HG03139 (cell line): ENCODE data around the gene TLCD2.
"Not testable (repeated sequence)": the region's sequence is repeated elsewhere in the genome, so short reads cannot be mapped to it uniquely, and the experiment has no call there.

Experiments
- ATAC-seq: cut with Tn5 transposase; IDR thresholded peaks from one replicate; pipeline ENCODE4 v1.9.1; 2021; ENCODE audit not compliant: unreplicated experiment

The TLCD2 gene

DNA sequence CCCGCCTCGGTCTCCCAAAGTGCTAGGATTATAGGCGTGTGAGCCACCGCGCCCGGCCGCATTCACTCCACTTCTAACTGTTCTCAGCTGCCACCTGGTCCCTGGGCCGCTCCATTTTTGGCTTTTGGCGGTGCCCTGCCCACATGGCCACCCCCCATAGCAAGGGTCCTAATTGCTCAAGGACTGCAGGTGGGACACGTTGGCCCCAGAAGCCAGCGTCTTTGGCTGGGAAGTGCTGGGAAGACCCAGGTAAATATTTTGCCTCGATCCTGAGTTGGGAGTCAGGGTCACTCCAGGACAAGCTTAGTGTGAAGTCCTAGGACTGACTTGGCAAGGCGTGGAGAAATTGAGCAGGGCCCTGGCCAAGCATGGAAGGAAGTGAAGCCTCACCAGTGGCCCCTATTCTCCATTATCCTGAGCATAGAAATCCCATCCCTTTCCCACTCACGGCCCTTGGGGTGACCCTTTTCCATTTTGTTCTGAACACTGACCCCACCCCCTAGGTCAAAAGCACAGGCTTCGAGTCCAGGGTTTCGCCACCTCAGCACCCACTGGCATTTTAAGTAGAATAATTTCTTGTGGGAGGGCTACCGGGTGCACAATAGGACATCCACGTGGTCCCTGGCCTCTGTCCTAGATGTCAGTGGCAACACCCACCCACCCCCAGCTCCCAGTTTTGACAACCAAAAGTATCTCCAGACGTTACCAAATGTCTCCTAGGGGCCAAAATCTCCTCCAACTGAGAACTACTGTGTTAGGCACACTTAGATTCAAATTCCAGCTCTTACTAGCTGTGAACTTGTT, 8.4 kb upstream of the TLCD2 start:
- ATAC-seq = no peak

DNA sequence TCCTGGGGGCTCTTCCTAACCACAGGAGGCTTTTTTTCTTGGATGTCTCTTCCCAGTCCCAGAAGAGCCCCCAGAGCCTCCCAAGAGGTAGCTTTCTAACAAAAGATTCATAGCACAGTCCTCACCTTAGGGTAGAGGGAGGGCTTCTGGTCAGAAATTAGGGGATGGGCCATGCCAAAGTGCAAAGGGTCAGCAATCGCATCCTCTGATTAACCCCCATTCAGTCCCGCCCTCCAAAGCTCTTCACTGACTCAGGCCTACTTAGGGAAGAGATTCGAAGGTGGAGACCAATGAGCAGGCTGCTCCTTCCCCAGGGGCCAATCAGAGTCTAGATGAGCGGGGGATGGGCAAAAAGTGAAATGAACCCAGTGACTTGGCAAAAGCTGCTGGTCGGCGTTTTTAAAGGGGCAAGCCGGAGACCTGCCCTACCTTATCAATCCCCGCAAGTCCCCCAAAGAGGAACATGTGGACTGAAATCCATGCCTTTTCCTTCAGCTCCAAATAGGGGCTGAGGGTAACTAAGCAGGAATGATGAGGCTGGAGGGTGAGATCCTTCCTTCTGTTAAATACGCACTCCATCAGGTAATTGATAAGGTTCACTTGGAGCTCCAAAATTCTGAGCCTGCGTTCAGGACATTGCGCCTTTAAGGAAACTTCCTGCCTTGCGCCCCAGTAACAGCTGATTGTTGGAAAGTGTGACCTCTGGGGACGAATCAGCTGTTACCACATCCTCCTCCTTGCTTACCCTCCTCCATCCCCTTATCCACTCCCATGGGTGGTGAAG, 6.9 kb upstream of the TLCD2 start:
- ATAC-seq = peak; percentile 30

DNA sequence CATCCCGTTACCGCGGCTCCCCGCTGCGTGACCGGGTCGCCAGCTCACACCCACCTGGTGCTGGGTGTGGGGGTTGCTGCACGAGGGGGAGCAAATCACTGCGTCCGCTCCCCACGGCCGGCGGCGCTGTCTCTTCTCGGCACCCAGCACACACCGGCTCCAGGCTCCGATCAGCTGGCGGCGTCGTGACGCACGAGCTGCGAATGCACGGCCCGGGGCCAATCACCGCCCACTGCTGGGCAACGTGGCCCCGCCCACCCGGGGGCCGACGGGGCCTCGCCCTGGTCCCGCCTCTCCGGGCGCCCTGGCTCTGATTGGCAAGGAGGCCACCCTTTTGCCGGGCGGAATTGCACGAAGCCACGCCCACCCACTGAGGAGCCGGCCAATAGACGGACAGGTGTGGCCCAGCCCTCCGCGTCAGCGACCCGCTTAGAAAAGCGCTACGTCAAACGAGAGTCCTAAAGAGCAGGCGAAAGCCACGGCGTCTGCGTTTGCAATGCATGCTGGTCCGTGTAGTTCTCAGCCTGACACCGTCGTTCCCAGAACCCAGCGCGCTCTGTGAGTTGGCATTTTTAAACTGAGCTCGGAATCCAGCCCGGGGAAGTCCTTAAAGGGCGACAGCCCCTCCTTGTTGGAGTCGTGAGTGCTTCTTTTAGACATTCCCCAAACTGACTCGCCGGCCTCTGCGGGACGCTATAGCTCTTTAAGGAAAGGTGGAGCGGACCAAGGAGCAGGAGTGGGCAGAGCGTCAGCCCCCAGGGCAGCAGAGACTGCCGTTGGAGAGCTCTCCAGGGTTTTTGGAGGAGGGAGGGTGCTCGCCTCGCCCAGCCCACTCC, 6.1 kb upstream of the TLCD2 start:
- peak; percentile 76 for ATAC-seq

DNA sequence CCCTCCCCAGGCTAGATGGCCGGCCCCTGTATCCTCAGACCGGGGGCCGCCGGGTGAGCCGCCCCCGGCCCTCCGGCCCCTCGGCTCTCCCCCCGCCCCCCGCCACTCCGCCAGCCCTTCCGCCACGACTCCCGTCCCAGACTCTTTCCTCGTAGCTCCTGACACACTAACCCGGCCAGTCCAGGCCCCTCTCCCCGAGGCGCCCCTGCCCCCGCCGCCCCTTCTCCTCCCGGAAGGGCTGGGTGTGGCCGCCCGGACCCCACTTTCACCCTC, 5.6 kb upstream of the TLCD2 start:
- no peak for ATAC-seq

DNA sequence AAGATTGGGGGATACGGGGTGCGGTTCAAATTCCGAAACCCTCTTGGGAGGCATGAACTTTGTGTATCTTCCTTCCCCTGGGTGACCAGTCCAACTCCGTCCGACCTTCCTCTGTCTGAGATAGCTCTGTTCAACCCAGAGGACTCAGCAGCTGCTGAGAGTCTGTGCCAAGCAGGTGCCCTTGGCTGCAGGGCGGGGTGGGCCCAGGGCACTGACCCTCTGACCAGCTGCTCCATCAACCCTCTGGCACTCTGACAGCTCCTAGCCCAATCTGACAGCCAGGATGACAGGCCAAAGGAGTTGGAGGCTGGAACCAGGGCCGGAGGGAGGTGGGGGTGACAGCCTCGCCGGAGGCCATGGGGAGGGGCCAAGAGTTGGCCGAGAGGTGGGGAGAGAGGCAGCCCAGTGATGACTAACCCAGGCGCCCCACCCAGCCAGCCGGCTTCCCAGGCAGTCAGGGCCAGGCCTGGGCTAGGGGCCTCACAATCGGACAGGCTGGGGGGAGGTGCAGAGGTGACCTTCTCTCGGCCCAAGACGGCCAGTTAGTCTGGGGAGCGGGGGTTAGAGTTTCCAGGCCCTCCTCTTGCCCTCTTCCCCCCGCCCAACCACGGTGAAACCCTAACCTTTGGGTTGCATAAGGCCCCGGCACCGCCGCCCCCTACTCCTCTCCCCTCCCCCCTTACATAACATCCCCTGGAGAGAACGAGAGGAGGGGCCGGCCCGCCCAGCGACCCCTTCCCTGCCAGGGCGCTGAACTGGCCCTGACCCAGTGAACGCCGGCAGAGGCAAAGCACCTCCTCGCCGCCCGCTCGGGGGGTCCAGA, 5.0 kb upstream of the TLCD2 start:
- no peak for ATAC-seq

DNA sequence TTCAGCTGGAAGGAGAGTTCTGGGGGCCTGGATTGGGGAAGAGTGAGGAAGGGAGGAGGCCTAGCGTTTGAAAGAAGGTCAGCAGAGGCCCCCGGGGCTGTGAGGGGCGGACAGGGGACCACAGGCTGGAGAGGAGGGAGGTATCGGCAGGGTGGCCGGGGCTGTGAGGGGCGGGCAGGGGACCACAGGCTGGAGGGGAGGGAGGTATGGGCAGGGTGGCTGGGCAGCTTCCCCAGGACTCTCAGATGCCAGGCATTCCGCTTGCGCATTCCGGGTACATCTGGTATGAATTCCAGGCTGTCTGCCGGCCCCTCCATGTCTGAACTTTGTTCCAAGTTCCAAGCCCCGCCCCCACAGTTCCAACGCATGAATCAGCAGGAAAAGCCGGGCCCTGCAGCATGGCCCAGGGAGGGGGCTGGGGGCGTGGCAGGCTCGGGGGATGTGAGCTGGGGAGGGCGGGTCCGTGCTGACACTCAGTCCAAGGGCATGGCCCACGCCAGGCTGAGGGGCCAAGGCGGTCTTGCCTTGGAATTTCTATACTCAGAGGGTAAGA, 4.3 kb upstream of the TLCD2 start:
- ATAC-seq = no peak

DNA sequence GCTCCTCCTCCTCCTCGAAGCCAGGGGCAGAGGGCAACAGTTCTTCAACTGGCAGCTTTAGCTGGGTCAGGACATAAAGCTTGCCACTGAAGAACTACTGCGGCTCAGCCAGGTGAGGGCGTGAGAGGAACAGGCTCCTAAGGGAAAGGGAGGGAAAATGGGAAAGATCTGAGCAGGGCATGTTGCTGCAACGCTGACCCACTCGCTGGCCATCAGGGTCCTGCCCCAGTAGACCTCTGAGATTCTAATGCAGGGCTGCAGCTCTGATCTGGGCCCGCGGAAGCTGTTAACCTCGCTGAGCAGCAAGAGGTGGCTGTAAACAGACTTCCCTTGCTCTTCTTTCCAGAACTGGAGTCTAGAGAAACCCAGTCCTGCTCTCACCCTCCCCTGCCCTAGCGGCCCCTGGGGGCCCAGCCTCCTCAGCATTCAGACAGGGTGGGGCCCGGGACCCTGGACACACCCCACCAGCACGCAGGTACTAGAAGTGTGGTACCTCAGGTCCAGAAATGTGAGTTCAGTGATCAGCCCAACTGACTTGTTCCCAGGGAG, 3.8 kb upstream of the TLCD2 start:
- ATAC-seq = no peak

DNA sequence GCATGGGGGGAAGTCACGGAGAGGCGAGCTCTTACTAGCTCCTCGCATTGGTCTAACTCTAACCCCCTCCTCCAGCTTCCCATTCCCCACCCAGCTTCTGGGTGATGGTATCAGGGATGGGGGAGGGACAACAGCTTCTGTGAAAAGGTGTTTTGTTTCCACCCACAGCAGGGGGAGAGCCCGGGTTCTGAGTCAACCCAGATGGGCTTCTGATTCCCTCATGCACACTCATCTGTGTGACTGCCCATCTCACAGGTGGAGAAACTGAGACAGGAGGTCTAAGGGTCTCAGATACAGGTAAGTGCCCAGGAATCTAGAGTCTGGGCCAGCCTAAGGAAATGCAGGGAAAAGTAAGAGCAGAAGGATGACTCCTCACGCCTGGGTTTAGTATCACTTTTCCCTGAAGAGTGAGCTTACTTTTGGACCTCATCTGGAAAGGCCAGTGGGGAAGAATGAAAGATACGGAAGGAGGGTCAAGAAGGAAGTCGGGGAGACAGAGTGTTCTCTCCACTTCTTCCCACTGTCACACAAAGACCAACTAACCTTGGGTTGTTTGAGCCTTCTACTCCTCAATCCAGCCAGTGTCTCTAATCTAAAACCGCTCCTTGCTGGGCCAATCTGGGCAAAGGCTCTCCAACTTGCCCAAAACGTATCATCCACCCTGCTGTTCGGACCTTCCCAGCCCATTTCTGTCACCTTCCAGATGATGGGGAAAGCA, 3.1 kb upstream of the TLCD2 start:
- ATAC-seq = no peak

DNA sequence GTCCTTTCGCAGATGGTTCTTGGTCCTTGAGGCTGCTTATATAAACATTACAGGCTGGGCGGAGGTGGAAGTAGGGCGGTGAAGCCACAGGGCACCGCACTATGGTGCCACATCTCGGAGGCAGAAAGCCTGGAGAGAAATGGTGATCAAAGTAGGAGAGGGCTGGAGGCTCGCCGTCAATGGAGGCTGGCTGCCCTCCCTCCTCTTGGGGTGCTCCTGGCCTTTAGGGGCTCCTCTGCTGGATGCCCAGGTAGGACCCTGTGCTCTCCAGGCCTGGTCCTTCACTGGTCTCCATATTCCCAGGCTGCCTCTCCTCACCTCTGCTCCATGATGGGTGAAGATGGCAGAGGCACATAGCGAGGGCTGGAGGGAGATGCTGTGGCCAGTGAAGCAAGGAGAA, 2.1 kb upstream of the TLCD2 start:
- no peak for ATAC-seq

DNA sequence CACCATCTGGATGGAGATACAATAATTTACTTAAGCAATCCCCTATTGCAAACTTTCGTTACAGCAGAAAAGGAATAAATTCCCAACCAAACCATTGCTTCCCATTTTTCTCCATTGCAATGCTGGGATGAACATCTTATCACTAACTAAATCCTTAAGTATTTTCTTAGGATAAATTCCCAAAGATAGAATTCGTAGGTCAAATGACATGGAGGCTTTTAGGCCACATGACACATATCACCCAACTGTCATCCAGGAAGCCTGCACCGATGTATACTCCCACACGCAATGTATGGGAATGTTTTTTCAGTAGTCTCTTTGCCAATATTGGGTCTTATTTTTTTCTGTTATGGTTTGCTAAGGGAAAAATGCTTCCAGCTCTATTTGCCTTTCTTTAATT, 1.6 kb upstream of the TLCD2 start:
- no peak for ATAC-seq

DNA sequence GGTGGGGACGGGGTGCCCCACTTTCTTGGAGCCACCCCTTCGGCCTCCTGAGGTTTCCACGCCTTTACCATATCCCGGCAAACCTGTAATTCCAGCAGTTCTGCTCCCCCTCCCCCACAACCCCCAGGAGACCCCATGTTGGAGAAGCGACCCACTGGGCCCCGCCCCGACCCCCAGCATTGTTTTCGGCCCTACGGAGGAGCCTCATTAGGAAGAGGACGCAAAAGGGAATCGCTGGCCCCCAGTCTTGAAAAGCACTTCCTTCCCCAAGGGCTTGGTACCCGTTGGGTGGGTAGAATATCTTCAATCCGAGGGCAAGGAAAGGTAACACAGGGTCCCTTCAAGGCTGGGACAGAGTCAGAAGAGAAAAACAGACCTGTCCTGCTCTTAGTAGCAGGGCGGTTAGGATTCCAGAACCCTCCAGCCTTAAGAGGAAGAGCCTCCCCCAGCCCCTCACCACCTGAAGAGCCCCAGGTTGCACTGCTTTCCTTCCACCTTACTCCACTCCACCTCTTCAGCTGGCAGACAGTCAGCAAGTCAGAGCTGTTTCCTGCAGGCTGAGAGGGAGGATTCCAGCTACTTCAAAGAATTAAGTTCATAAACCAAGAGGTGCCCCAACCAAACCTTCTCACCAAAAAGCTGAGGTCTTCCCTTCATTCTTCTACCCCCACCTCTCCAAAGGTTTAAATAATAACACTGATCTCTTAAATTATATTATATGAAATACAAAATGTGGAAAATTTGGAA, 803 bp upstream of the TLCD2 start:
- no peak for ATAC-seq

DNA sequence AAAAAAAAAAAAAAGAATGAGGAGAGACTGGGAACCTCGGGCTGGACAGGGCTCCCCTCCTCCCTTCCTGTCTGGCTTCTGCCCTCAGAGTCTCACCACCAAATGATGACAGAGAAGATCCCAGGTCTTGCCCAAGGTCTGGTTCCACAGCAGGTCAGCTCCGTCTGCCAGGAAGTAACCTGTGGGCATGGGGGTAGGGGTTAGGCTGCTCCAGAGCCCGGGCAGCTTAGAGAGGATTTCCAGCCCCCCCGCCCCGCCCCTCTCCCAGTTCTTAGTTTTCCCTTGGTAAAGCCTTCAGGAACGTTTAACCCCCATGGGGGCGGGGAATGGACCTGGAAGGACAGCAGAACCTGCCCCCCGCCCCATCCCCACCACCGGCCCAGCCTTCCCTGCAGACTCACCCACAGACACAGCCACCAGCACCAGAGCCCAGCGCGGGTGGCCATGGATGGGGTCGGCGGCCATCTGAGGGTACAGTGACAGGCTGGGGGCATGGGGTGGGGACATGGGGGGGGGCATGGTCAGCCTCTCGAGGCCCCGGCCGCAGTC, 700 bp downstream of the TLCD2 start:
- no peak for ATAC-seq

DNA sequence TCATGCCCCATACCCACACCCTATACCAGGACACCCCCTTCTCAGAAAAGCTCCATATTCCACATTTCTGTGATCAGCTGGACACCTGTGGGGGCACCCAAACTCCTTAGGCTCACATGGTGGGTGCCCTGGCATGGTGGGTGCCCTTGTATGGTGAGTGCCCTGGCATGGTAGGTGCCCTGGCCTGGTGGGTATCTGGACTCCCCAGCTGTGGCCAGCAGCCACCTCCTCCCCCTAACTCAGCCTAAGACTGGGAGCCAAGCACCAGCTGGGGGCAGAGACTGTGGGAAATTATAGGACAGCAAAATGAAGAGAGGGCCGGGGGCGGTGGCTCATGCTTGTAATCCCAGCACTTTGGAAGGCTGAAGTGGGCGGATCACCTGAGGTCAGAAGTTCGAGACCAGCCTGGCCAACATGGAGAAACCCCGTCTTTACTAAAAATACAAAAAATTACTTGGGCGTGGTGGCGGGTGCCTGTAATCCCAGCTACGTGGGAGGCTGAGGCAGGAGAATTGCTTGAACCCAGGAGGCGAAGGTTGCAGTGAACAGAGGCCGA, 1.3 kb downstream of the TLCD2 start:
- not testable (repeated sequence) for ATAC-seq

DNA sequence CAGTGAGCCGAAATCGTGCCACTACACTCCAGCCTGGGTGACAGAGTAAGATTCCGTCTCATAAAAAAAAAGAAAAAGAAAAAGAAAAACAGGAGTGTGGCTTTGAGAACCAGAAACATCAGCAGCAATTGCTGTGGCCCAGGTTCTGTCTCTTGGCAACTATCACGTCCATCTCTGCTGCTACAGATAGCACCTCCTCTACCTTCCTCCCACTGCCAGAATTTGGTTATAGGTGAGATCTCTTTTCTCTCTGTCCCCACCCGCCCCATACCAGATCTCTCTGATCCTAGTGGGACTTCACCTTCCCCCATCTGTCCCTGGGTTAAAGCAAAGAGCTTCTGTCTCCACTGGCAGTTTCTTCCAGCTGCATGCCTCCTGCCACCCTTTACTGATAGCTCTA, 3.1 kb downstream of the TLCD2 start:
- no peak for ATAC-seq

DNA sequence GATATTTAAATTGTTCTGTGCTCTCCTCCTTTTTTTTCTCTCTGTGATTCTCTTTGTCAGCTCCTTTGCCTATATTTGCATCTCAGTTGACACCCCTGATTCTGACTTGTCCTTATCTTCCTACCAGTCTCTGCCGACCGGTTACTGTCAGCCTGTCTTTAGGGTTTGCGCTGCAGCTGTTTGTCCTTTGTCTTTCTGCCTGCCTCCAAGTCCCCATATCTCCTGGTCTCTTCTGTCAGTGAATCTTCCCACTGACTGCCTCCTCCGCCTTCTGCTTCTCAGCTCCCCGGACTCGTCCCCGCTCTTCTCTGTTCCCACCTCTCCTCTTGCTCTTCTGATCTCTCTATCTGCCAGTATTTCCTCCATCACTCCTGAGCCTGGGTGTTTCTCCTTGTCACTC, 5.2 kb downstream of the TLCD2 start:
- ATAC-seq = no peak

DNA sequence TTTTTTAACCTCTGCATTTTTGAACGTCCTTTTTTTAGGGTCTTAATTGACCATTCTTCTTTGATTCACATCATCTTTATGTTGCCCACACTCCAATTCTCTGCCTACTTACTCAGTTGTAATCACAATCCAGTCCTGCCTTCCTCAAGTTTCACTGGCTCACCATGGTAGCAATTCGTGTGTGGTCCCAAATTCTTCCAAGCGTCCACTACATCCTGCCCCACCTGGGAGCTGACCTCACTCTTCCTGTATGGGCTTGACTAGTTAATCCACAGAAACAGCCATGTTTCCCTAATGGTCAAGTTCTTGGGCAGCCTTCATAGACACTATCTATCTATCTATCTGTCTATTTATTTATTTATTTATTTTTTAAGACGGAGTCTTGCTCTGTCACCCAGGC, 7.1 kb downstream of the TLCD2 start:
- no peak for ATAC-seq

DNA sequence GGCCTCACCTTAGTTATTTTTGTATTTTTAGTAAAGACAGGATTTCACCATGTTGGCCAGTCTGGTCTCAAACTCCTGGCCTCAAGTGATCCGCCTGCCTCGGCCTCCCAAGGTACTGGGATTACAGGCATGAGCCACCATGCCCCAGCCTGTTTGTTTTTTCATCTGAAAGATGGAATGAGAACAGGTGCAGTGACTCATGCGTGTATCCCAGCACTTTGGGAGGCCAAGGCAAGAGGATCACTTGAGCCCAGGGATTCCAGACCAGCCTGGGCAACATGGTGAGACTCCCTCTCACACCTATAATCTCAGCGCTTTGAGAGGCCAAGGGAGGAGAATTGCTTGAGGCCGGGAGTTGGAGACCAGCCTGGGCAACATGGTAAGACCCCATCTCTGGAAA, 10.3 kb downstream of the TLCD2 start:
- not testable (repeated sequence) for ATAC-seq

DNA sequence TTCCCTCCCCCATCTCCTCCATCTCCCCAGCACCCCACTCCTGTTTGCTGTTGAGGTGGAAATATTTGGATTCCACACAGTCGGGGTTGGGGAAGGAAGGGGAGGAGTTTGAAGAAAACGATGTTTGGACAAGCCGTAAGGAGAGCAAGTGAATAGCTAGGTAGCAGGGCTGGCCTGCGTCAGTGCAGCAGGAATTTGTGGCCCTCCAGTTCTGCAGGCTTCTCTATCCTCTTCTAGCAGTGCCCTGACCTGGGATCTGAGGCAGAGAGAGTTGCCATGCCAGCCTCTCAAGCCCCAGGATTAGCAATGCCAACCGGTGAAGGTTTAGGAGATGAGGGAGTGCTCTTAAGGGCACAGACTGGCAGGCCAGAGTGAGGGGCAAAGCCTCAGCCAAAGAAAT, 12.5 kb downstream of the TLCD2 start:
- ATAC-seq = no peak
